H54 (cell line): ENCODE data around the gene WRAP73.
A peak's percentile ranks its signal among the peaks of the same experiment; 100 is the strongest.
"Not testable (repeated sequence)": the region's sequence is repeated elsewhere in the genome, so short reads cannot be mapped to it uniquely, and the experiment has no call there.

Experiments used
- DNase-seq: peaks from one replicate; pipeline ENCODE4 v3.0.0; 2011; ENCODE audit warnings: low spot score, mixed read lengths; ENCODE audit not compliant: insufficient read length
- FAIRE-seq: peaks from 3 replicates; lab custom pipeline; 2011; peaks lifted over from hg19 to GRCh38; lab: Jason Lieb, UNC
- POLR2A ChIP-seq: IDR thresholded peaks from 2 replicates; pipeline ENCODE4 v1.6.1; 2011; ENCODE audit warnings: low read depth, mild to moderate bottlenecking, low read length

The WRAP73 gene

GRCh38 chr1:3630914-3631313, 19.0 kb downstream of the WRAP73 start:
- no peak for TF ChIP-seq POLR2A
- no peak for DNase-seq
- FAIRE-seq: no peak

DNA sequence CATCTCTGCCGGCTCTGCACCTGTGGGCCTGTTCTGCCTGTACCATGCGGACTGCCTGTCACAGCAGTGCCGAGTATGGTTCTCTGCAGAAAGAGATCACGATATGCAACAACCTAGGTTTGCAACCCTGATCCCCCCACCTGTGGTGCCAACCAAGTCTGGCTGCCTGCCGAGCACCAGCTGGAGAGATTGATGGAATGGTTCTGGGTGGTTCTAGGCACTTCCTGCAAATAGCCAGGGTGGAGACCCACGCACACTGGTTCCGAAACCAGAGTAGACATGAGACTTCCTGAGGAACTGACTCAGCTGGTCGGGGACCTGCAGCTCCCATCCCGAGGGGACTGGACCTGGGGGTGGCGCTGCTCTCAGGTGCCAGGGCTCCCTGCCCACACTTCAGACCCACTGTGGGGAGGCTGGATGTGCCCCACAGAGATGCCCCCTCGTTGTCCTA, 19.7 kb downstream of the WRAP73 start:
- DNase-seq: no peak
- no peak for FAIRE-seq
- no peak for TF ChIP-seq POLR2A

- TF ChIP-seq POLR2A: no peak
- FAIRE-seq (no peak), DNase-seq (no peak)
Measured at GRCh38 chr1:3629561-3630160, 20.2 kb downstream of the WRAP73 start.

DNA sequence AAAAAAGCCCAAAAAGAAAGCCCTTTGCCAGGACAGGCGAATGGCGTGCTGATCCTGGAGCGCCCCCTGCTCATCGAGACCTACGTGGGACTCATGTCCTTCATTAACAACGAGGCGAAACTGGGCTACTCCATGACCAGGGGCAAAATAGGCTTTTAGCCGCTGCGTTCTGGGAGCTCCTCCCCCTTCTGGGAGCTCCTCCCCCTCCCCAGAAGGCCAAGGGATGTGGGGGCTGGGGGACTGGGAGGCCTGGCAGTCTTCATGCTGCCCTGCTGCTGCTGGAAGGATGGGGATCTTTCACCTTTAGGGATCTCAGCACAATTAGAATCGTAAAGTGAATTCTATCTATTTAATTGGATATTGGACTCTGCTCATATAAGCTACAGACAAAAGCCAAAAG, 21.5 kb downstream of the WRAP73 start:
- no peak for TF ChIP-seq POLR2A
- no peak for DNase-seq
- no peak for FAIRE-seq

DNA sequence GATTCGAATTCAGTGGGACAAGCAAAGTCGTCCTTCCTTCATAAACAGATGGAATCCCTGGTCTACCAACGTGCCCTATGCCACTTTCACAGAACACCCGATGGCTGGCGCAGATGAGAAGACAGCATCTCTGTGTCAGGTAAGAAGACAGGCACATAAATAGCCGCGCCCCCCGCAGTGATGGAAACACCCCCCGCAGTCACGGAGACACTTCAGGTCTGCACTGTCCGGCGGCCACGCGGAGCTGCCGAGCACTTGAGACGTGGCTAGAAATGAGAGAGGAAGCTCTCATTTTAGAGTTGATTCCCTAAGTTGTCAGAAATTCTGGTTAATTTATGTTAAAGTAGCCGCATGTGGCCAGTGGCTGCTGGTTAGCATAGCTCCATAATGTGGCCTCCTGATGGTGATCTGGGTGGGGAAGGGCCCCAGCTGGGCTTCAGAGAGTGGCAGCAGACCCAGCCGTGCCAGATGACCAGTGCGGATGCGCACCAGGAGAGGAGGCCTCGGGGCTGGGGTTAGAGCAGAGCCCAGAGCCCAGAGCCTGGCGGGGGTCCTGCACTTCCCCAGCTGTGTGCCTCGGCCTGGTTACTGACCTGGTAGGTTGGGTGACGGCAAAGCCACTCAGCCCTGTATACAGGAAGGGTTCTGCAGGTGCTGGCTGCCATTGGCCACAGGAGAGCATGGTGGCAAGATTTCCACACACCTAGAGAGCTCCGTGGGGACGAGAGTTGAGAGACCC, 22.2 kb downstream of the WRAP73 start:
- no peak for TF ChIP-seq POLR2A
- no peak for FAIRE-seq

GRCh38 chr1:3626025-3626424, 23.9 kb downstream of the WRAP73 start:
- FAIRE-seq: no peak
- no peak for TF ChIP-seq POLR2A
- DNase-seq: no peak

More for the DNA sequence above, 22.2 kb downstream of the WRAP73 start:
- no peak for DNase-seq

- DNase-seq: no peak
Measured at GRCh38 chr1:3625151-3625907, 24.6 kb downstream of the WRAP73 start.

DNA sequence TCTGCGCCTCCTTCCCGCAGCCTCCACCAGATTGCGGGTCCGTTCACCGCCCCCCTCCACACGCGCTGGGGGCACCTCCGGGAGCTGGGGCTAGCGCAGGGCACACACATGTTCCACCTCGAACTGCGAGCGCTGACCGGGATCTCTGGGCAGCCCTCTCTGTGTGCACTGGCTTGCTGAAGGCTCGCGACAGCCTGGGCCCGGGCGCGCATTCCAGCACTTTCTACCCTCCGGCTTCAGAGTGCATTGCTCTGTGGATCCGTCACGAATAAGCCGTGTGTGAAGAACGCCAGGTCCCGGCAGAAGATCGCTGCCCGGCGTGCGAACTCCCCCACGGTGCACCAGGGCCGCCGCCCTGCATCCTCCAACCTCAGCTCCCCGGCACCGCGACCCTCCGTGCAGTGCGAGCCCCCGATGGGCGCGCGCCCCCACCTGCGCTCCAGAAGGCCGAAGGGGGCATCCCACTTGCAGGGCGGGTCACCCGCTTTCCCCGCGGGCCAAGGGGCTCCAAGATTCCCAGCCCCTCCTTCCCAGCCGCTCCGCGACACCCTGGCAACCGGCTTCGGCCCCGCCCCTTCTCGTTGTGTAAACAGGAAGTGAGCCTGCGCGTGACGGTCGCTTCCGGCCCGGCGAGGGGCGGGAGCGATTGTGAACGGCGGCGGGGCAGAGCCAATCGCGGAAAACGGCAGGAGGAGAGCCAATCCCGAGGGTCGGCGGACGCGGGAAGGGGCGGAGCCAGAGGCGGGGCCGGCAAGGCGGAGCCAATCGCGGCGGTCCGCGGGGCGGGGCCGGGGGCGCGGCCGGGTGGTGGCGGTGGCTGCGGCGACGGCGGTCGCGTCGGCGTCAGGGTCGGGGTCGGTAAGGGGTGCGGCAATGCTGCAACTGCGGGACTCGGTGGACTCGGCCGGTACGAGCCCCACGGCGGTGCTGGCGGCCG, 25.4 kb downstream of the WRAP73 start, which contains the start of gene TPRG1L:
Gene TPRG1L, plus strand, starts transcription at position 816 of the 937 bp plus-strand sequence. Its CDS starts 58 bp downstream, at position 874.
- FAIRE-seq (no peak), DNase-seq (peak; percentile 94)
- peak; percentile 58; the same call in 1 of the 2 replicates for TF ChIP-seq POLR2A

More at GRCh38 chr1:3625151-3625907, 24.6 kb downstream of the WRAP73 start:
- no peak for FAIRE-seq
- TF ChIP-seq POLR2A: no peak

GRCh38 chr1:3623441-3624199, 26.3 kb downstream of the WRAP73 start:
- TF ChIP-seq POLR2A: no peak
- FAIRE-seq (no peak), DNase-seq (no peak)

GRCh38 chr1:3622102-3622501, 27.8 kb downstream of the WRAP73 start:
- not testable (repeated sequence) for DNase-seq, FAIRE-seq

GRCh38 chr1:3621151-3621671, 28.7 kb downstream of the WRAP73 start:
- FAIRE-seq, DNase-seq: not testable (repeated sequence)

DNA sequence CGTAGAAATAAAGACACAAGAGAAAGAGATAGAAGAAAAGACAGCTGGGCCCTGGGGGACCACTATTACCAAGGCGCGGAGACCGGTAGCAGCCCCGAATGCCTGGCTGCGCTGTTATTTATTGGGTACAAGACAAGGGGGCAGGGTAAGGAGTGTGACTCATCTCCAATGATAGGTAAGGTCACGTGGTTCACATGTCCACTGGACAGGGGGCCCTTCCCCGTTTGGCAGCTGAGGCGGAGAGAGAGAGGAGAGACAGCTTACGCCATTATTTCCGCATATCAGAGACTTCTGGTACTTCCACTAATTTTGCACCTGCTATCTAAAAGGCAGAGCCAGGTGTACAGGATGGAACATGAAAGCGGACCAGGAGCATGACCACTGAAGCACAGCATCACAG, 29.2 kb downstream of the WRAP73 start:
- DNase-seq (no peak), FAIRE-seq (no peak)
- no peak for TF ChIP-seq POLR2A
